NCI-H1436 treated with DMSO at 0.1 percent for 48 hours (cell line): ENCODE data around the gene GGPS1.
"Not testable (repeated sequence)": the region's sequence is repeated elsewhere in the genome, so short reads cannot be mapped to it uniquely, and the experiment has no call there.

Experiments used
- DNase-seq: peaks from one replicate; lab custom pipeline; 2025; lab: John Stamatoyannopoulos, UW

The GGPS1 gene

DNA sequence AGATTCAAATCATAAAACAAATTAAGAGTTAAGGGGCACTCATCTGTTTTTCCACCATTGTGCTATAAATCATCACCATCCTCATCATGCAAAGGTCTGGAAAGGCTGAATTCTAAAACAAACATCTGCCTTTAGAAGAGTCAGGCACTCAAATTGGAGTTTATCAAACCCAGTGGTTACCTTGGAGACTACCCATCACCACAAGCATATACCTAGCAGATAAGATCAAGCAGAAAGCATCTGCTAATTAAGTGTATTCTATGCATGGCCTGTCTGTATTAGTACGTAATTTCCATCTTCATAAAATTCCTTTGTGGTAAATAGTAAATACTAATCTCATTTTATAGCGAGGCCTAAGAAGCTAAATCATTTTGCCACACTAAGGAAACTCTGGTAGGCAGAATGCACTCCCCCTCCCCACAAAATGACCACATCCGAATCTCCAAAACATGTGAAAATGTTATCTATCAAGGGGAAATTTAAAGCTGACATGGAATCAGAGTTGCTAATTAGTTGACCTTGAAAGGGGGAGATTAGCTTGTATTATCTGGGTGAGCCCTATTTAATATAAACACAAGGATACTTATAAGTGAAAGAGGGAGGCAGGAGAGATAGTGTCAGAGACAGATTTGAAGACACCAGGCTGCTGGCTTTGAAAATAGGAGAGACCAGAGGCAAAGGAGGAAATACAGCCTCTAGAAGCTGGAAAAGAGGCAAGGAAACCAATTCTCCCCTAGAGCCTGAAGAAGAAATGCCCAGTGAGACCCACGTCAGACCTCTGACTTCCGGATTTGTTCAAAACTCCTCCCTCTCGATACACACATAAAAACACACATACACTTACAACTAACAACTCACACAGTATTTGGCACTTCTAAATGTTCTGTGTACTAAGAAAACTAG, 23.6 kb upstream of the GGPS1 start:
- no peak for DNase-seq

DNA sequence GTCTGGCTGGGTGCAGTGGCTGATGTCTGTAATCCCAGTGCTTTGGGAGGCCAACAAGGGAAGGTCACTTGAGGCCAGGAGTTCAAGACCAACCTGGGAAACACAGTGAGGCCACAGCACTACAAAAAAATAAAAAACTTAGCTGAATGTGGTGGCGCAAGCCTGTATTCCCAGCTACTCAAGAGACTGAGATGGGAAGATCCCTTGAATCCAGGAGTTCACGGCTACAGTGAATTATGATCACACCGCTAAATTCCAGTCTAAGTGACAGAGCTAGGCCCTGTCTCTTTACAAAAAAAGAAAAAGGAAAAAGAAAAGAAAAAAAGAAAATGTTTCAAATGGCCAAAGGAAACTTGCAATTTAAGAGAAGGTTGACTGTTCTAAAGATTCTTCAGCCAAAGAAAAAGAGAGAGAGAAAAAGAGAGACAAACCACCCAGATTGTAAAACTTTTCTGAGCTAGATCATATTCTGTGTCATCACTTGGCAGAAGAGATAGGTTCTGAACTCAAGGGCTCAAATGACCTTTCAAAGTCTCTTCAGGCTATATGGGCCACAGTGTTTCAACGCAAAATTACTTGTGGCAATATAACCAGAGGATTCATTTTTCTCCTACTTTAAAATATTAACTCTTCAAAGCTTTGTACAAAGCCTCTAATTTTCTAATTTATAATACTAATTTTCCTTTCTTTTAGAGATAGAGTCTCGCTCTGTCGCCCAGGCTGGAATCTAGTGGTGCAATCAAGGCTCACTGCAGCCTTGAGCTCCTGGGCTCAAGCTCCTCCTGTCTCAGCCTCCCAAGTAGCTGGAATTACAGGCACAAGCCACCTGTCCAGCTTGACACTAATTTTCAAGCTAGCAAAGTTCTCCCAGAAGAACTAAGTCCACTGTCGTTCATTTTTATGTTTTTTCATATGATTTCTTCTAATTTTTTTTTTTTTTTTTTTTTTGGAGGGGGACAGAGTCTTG, 20.9 kb upstream of the GGPS1 start:
- no peak for DNase-seq

DNA sequence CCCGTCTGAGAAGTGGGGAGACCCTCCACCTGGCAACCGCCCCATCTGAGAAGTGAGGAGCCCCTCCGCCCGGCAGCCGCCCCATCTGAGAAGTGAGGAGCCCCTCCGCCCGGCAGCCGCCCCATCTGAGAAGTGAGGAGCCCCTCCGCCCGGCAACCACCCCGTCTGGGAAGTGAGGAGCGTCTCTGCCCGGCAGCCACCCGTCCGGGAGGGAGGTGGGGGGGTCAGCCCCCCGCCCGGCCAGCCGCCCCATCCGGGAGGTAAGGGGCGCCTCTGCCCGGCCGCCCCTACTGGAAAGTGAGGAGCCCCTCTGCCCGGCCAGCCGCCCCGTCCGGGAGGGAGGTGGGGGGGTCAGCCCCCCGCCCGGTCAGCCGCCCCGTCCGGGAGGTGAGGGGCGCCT, 19.2 kb upstream of the GGPS1 start:
- DNase-seq, result not testable (repeated sequence)

DNA sequence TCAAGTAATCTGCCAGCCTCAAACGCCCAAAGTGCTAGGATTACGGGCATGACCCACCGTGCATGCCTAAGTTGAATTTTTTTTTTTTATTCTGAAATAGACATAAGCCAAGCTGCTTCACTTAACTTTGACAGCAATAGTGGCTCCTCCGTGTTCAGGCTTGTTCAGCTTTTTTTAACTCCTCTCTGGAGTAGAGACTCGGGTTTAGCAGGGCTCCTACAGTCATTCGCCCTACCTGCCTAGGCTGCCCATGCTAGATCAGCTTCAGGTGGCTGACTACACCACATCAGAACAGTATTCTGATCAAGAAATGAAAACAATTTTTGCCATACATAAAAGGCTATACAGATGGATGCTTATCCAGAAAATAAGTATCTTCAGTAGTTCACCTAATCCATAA, 15.1 kb upstream of the GGPS1 start:
- DNase-seq, result no peak

DNA sequence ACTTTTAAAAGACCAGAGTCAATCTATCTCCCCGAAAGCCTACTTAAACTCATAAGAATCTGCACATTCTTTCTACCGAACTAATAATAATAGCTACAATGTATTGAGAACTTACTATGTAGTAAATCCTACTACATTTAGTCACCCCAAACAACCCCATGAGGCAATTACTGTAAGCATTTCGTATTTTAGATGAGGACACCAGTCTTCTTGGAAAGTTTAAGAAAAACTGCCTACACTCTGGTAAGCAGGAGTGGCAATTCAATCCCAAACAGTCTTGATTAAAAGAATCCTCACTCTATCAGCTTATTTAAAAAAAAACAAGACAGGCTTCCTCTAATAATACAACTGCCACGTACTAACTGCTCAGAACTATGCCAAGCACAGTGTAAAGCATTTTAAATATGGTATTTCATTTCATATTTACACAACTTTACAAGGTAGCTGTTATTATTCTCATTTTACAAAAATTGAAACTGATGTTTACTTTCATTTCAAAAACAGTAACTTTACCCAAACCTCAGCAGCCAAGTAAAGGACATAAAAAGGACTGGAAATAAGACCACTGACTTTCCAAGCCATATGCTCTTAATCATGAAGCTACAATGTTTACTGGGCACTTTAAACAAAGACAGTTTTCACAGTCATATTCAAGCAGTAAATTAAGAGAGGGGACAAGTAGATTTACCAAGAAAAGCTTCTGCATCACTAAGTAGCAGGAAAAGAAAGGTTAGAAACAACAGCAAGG, 14.3 kb upstream of the GGPS1 start:
- DNase-seq, result no peak

DNA sequence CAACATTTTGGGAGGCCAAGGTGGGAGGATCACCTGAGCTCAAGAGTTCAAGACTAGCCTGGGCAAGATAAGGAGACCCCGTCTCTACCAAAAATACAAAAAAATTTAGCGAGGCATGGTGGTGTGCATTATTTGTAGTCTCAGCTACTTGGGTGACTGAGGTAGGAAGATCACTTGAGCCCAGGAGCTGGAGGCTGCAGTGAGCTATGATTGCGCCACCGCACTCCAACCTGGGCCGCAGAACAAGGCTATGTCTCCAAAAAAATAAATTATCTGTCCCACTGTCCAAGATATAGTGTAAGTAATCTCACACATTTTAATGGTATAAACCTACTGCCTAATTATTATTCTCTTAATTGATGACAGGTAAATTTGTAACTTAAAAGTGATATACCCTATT, 13.2 kb upstream of the GGPS1 start:
- no peak for DNase-seq

DNA sequence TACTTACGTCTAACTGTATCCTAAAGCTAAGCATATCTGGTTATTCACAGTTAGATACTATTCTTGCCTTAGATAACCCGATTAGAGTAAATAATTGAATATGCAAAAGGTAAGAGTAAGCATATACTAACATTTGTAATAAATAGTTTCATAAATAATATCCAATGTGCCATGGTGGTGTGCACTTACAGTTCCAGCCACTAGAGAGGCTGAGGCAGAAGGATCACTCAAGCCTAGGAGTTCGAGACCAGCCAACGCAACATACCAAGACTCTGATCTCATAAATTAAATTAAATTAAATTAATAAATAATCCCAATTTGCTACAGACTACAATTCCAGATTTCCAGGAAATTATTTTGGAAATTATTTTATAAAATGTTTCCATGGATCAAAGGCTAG, 12.6 kb upstream of the GGPS1 start:
- no peak for DNase-seq

DNA sequence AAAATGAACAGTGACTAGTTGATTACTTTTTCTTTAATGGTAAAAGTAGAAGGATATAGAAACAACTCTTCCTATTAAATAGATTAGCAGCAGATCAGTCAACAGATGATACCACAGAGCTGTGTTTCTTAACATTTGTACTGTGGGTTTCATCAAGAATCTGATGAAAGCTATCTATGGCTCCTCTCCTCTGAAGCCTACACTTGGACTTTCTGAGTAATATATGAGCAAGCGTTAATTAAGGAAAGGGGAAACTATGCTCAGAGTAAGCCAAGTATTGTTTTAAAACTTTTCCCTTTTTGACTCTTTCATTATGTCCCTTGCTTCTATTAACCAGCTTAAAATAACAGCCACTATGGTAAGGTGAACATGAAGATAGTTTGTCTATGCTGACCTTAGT, 11.2 kb upstream of the GGPS1 start:
- DNase-seq, result no peak

DNA sequence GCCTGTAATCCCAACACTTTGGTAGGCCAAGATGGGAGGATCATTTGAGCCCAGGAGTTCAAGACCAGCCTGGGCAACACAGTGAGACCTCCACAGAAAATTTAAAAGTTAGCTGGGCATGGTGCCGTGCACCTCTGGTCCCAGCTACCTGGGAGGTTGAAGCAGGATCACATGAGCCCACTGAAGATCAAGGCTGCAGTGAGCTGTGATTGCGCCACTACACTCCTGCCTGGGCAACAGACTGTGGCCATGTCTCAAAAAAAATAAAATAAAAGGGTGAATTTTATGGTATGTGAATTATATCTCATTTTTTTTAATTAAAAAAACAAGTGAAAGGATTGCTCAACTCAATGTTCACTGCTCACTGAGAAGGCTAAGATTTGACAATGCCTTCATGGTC, 9.1 kb upstream of the GGPS1 start:
- DNase-seq, result no peak

DNA sequence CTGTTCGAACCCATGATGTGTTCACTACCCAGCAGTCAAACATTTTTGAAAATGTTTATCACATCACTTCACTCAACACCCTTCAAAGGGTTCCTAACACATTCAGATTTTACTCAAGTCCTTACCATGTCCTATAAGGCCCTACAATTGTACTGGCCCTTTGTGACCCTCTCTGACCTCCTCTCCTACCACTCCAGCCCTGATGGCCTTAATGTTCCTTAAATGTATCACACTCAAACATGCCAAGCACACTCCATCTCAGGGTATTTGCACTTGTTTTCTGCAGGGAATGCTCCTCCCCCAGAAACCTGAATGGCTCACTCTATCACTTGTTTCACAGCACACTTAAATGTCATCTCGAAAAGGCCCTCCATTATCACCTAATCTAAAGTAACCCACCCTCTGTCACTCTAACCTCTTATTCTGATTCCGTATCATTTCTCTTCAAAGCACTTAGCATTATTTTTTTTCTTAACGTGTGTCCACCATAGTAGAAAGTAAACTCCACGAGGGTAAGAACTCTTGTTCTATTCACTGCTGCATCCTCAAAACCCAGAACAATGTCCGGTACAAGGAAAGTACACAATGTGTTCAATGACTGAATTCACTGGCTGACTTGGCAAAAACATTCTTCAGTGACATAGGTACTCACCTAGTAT, 7.7 kb upstream of the GGPS1 start:
- DNase-seq, result no peak

DNA sequence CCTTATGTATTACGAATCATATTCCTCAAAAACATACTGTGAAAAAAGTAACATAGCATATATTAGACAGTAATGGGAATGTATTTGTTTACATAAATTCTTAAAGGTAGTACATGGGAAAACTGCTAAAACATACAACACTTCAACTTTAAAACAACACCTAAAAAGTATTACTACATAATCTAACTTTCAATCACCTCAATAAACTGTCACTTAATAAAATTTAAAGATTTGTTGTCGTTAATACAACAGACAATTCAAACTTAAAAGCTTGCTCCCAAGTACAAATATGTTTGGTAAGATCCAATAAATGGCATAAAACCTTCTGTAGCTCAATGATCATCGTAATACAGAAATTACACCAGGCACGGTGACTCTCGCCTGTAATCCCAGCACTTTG, 4.1 kb upstream of the GGPS1 start:
- DNase-seq, result no peak

DNA sequence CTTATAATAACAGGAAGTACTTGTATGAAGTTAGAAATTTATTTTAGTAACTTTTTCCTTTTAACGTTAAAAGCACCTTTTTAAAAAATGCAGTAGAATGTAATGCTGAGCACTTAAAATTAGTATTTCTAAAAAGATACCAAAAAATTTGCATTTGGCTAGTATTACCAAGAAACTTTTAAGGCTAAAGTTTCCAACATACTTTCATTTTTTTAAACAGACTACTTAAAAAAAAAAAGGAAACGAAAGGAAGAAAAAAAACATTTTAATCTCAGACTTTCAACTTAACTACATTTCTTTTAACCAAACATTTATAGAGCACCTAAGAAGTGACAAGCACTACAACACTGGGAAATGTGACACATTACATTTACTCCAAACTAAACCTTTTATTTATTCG, 3.2 kb upstream of the GGPS1 start:
- DNase-seq, result no peak

DNA sequence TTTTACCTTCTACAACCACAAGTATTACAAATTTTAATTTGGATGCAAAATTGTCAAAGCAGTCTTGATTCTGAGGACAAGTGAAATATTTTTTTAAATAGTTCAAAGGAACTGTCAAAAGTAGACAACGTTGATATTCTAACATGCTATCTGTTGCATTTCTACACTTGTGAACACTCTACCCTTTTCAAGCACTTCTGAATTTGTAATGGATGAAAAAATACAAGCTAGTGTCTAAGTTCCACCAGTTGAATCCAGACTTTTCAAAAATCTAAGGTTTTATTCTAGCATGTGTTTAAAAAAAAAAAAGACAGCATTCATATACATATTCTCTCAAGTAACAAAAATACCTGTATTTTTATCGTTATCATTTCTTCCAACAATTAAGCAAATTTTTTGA, 2.5 kb upstream of the GGPS1 start:
- DNase-seq, result no peak

DNA sequence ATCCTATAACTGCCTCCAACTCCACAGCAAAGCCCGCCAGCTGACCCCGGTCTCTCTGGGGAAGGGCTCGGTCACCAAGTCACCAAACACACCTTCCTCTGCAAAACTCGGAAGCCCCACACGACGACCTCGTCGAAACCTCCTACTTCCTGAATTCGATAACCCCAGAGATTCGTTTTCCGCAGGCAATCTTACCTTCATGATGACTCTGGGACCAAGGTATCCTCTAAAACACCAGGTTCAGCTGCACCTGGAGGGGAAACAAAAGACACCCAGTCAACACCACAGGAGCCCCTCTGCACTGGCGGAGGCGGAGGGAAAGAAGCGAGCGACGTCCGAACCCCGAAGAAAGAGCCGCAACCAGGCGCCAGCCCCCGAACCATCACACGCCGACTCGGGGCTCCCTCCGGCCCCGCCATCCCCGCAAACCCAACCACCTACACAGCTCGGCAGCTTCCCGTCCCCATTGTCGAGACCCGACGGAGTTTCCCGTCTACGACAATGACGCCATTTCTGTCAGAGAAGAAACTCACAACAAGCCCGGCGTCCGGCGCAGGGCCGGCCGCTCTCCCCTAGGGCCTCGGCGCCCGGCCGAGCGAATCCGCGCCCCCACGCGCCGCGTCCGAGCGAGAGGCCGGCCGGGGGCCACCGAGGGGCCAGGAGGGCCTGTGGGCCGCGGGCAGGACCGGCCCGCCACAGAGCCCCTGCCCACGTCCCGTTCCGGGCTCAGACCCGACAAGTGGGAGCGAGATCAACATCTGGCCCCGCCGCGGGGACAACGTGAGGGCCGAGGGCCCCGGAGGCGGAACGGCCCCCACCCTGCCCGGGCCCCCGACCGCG, 1.4 kb upstream of the GGPS1 start:
- no peak for DNase-seq

DNA sequence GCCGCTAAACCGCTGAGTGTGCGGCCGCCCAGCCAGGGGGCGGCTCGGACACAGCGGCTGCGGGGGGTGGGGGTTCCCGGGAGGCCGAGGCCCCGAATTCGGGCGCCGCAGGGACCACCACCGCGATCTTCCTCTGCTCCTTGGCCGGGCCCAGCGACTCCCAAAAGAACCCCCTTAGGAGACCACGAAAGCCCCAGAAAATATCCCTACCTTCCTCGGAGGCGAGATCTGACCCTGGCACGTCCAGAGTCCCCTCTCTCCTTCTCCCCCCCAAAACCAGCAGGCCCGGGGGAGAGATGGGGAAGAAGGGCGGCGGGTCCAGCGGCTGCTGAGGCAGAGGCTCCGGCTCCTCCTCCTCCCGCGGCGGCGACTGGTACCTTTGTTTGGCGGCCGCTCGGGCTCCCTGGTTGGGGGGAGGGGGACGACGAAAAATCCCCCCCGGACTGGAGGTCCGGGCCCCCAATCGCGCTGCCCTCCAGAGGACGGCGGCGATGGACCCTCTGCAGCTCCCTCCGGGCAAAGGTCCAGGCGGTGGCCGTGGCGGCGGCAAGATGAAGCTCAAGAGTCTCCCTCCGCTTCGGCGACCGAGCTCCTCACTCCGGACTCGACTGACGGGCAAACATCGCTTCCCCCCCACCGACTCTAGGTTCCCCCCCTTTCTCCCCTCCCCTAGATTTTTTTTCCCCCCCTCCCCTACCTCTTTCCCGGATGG, 655 bp upstream of the GGPS1 start, which contains the start of gene ARID4B:
ARID4B (minus strand) TSS at position 621 of the 712 bp plus-strand sequence. CDS start 1,260 bp downstream, outside the sequence.
- no peak for DNase-seq

DNA sequence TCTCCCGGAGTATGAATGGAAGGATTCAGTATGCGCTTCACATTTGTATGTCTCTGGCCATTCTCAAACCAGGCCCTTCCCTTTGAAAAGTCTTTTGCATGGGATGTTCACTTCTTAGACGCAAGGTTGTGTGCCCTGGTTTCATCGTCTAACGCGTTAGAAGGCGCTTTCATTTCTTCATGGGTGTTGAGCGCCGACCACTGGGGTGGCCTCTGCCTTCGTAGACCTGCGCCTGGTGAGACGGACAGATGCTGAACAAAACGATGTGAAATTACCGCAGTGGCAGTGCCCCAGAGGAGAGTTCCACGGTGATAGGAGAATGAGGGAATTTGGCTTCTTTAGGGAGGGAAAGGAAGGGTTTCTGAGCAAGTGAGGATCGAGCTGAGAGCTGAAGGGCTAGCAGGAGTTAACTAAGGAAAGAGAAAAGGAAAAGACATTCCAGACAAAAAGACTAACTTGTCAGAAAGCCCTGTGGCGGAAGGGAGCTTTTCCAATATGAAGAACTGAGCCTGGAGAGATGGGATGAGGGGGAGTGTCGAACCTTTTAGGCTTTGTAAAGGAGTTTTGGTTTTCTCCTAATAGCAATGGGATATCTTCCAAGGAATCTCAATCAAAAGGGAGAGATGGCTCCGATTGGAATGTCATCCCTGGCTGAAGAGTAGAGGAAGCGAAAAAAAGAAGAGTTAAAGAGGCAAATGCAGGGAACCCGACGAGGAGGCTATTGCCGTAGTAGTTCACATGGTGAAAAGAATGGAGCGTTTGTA, 951 bp downstream of the GGPS1 start:
- DNase-seq, result no peak

DNA sequence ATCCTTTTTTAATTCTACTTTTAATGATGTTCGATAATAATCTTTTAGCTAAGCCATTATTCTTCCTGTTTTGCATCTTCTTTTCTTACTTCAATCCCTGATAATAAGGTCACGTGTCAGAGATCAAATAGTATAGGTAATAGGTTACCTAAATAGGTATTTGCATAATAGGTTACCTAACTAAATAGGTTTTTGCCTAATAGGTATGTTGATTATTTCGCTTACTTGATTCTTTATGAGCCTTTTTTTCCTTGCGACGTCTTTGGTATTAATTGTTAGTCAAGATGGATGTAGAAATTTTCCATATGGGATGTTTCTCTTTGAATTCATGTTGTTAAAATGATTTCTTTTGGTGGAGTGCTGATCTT, 2.5 kb downstream of the GGPS1 start:
- no peak for DNase-seq

DNA sequence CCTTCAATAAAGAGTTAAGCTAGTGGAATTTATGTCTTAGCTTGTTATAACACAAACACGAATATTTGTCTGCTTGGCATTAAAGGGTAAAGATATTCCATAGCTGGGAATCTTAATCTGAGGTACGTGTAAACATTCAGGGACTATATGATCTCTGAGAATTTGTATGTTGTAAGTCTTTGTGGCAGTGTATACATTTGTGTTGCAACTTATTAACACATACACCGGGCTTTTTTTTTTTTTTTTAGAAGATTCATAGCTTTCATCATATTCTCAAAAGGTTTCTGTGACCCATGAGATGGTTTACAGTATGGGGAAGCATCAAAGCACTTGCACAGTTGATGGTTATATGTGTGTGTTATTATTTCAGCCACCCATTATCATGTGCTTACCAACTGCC, 3.0 kb downstream of the GGPS1 start:
- DNase-seq, result no peak

DNA sequence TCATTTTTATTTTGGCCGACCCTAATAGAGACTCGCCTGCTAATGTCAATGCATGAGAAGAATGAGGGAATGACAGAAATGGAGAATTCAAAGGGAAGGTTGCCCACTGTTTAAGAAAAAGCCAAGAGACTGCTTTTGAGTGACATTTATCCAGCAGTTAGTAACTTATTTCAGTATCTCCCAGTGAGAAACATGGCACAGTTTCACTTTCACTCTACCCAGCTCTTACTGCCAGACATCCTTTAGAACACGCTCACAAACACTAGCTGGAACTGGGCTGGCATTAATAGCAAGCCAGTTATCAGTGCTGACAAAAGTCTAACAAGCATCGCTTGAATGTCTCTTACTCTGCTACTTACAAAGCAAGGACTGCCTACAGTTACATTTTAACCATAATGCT, 8.5 kb downstream of the GGPS1 start:
- DNase-seq, result no peak
